K562 (cell line): ENCODE data around the gene SHROOM3. TPM values are rescaled to one million over a fixed set of nuclear protein-coding genes. Genes with fewer than 3 reads are reported as not detected.

Source experiments
- ATAC-seq: fragments of 200-7000 bp; cut with Tn5 transposase; 3 replicates; pipeline ENCODE4 v1.9.1; 2020; ENCODE audit warnings: moderate library complexity
- BruUV-seq: library from RNA; stranded (reverse); fragments of 400-500 nt; replicated peaks from 2 replicates; lab custom pipeline; 2021; lab: Mats Ljungman, UMichigan
- CTCF ChIA-PET: fragments of 300-600 bp; formaldehyde crosslinking; extraction: SDS; loops from one replicate; lab custom pipeline; 2021; ENCODE audit warnings: low intra/inter-chr PET ratio; lab: Yijun Ruan, JAX
- POLR2A ChIA-PET: fragments of 300-600, 350-650 bp; sonication (Branson Sonifier 250); formaldehyde crosslinking; extraction: SDS; loops from one replicate; lab custom pipeline; 2021; ENCODE audit warnings: antibody characterized with exemption, inconsistent platforms; lab: Yijun Ruan, JAX
- DNase-seq, 4 experiments: peaks; one replicate each; pipeline versions ENCODE4 v3.0.0 to v3.0.0-alpha.2; 2011 to 2018; ENCODE audit warnings: low spot score in 3 of 4, mixed read lengths in 3 of 4; ENCODE audit errors: extremely low read depth in 1 of 4
- FAIRE-seq: peaks from 2 replicates; lab custom pipeline; 2011; peaks lifted over from hg19 to GRCh38; lab: Jason Lieb, UNC
- H2AFZ ChIP-seq: 2 replicates; pipeline ENCODE4 v1.6.0; 2011; ENCODE audit warnings: low read depth, low read length, control low read depth, inconsistent platforms
- H3K27ac ChIP-seq: fragments of 200-600 bp; 3 replicates; pipeline ENCODE4 v1.8.0; 2011; ENCODE audit warnings: low read depth, mild to moderate bottlenecking, control low read depth, inconsistent platforms, low read length, moderate library complexity, mixed read lengths; ENCODE audit errors: extremely low read depth
- H3K27me3 ChIP-seq, 2 experiments: fragments of 300-600 bp in 1 of 2; 2 replicates in 1 of 2; 3 replicates in 1 of 2; pipeline versions ENCODE4 v1.6.0 to v1.8.0; 2011; ENCODE audit warnings: inconsistent platforms in 2 of 2, low read length in 2 of 2, mild to moderate bottlenecking in 1 of 2, mixed read lengths in 1 of 2, moderate library complexity in 1 of 2; ENCODE audit not compliant: control insufficient read depth in 2 of 2, insufficient read depth in 2 of 2
- H3K36me3 ChIP-seq: fragments of 300-600 bp; 3 replicates; pipeline ENCODE4 v1.8.0; 2011; ENCODE audit warnings: mild to moderate bottlenecking, low read length, inconsistent platforms; ENCODE audit not compliant: control insufficient read depth, insufficient read depth
- H3K4me1 ChIP-seq, 2 experiments: fragments of 200-600 bp in 1 of 2; replicated peaks in 1 of 2; 2 replicates in 1 of 2; 3 replicates in 1 of 2; pipeline versions ENCODE4 v1.5.1 to v1.8.0; 2011; ENCODE audit warnings: inconsistent platforms in 2 of 2, low read length in 2 of 2, mild to moderate bottlenecking in 1 of 2, mixed read lengths in 1 of 2, moderate library complexity in 1 of 2; ENCODE audit not compliant: control insufficient read depth in 2 of 2, insufficient read depth in 2 of 2
- H3K4me2 ChIP-seq: 2 replicates; pipeline ENCODE4 v1.6.1; 2011; ENCODE audit warnings: low read length, control low read depth, inconsistent platforms, mixed read lengths; ENCODE audit not compliant: insufficient read depth
- H3K4me3 ChIP-seq: fragments of 200-600 bp; sonication (generic), shearing (Covaris generic); 2 replicates; pipeline ENCODE4 v1.5.1; 2016; ENCODE audit warnings: control low read depth, inconsistent platforms
- H3K79me2 ChIP-seq: fragments of 200-600 bp; 3 replicates; pipeline ENCODE4 v1.8.0; 2011; ENCODE audit warnings: low read length, inconsistent platforms; ENCODE audit not compliant: control insufficient read depth, insufficient read depth
- H3K9ac ChIP-seq, 2 experiments: 2 replicates each; pipeline versions ENCODE4 v1.6.0 to v1.6.1; 2011; ENCODE audit warnings: low read depth in 2 of 2, low read length in 2 of 2, control low read depth in 1 of 2, inconsistent platforms in 1 of 2, mild to moderate bottlenecking in 1 of 2, mixed read lengths in 1 of 2; ENCODE audit not compliant: insufficient read depth in 1 of 2
- H3K9me1 ChIP-seq: one replicate; pipeline ENCODE4 v1.6.0; 2011; ENCODE audit warnings: inconsistent platforms, mild to moderate bottlenecking, low read length, moderate library complexity; ENCODE audit not compliant: control insufficient read depth, insufficient read depth
- H3K9me3 ChIP-seq: replicated peaks from 2 replicates; pipeline ENCODE4 v1.5.1; 2011; ENCODE audit warnings: low read depth, low read length, inconsistent platforms; ENCODE audit not compliant: control insufficient read depth, insufficient read depth
- H4K20me1 ChIP-seq: replicated peaks from 2 replicates; pipeline ENCODE4 v1.6.1; 2011; ENCODE audit warnings: low read length, inconsistent platforms, mixed read lengths; ENCODE audit not compliant: control insufficient read depth, insufficient read depth
- E2F3 ChIP-seq: fragments of 250-450 bp; sonication (Bioruptor Pico); IDR thresholded peaks from 2 replicates; pipeline ENCODE4 v1.4.0; 2020; ENCODE audit warnings: mild to moderate bottlenecking
- GTF2F1 ChIP-seq: IDR thresholded peaks from 2 replicates; pipeline ENCODE4 v1.6.1; 2011; ENCODE audit warnings: low read depth, low read length, improper control_type of control experiment
- HDAC3 ChIP-seq: fragments of 450-650 bp; IDR thresholded peaks from 2 replicates; pipeline ENCODE4 v1.6.1; 2018; ENCODE audit warnings: borderline replicate concordance, mild to moderate bottlenecking, moderate library complexity; ENCODE audit not compliant: partially characterized antibody
- HDAC8 ChIP-seq: fragments of 450-650 bp; IDR thresholded peaks from 2 replicates; pipeline ENCODE4 v1.6.1; 2016; ENCODE audit warnings: mild to moderate bottlenecking, missing genetic modification characterization, moderate library complexity, missing compliant biosample characterization
- HSF4 ChIP-seq: fragments of 250-450 bp; sonication (Bioruptor Pico); IDR thresholded peaks from 2 replicates; pipeline ENCODE4 v2.1.2; 2022; ENCODE audit warnings: mild to moderate bottlenecking, moderate library complexity, borderline replicate concordance
- KAT8 ChIP-seq: fragments of 450-650 bp; IDR thresholded peaks from 2 replicates; pipeline ENCODE4 v1.6.1; 2016; ENCODE audit warnings: low read depth, mild to moderate bottlenecking
- KDM4B ChIP-seq, 2 experiments: fragments of 450-650 bp in 1 of 2; sonication (generic) in 1 of 2; IDR thresholded peaks; 2 replicates each; pipeline ENCODE4 v1.6.1; 2016 to 2017; ENCODE audit warnings: borderline replicate concordance in 2 of 2, antibody characterized with exemption in 1 of 2, low read depth in 1 of 2, mild to moderate bottlenecking in 1 of 2
- NR2C2 ChIP-seq, 2 experiments: fragments of 200-800 bp in 1 of 2; sonication (Bioruptor generic) in 1 of 2; sonication (generic) in 1 of 2; formaldehyde crosslinking in 1 of 2; IDR thresholded peaks; 2 replicates each; pipeline versions ENCODE4 v1.6.1 to v1.8.0; 2016 to 2022; ENCODE audit warnings: mild to moderate bottlenecking in 1 of 2, missing compliant biosample characterization in 1 of 2, missing genetic modification characterization in 1 of 2, missing genetic modification reagents in 1 of 2
- RBM17 ChIP-seq: fragments of 200-400 bp; formaldehyde crosslinking; IDR thresholded peaks from 2 replicates; pipeline ENCODE4 v1.6.1; 2017; ENCODE audit warnings: low read depth, mild to moderate bottlenecking, low read length, borderline replicate concordance
- SREBF2 ChIP-seq: sonication (generic); formaldehyde crosslinking; IDR thresholded peaks from 2 replicates; pipeline ENCODE4 v1.4.0; 2020; ENCODE audit warnings: mild to moderate bottlenecking, missing genetic modification reagents
- ZBTB17 ChIP-seq: fragments of 450-650 bp; formaldehyde crosslinking; IDR thresholded peaks from 2 replicates; pipeline ENCODE4 v1.4.0; 2020; ENCODE audit warnings: mild to moderate bottlenecking
- ZNF134 ChIP-seq: fragments of 250-450 bp; sonication (Bioruptor Pico); conservative IDR thresholded peaks from 2 replicates; pipeline ENCODE4 v1.4.0; 2020
- ZNF589 ChIP-seq: fragments of 200-800 bp; sonication (Bioruptor generic); IDR thresholded peaks from 2 replicates; pipeline ENCODE4 v1.6.1; 2016; ENCODE audit warnings: low read depth, missing genetic modification characterization, missing compliant biosample characterization
- ZNF780A ChIP-seq: fragments of 250-450 bp; sonication (Bioruptor Pico); IDR thresholded peaks from 2 replicates; pipeline ENCODE4 v1.5.0; 2021; ENCODE audit warnings: mild to moderate bottlenecking
- ZNF79 ChIP-seq: fragments of 250-450 bp; sonication (Bioruptor Pico); IDR thresholded peaks from 2 replicates; pipeline ENCODE4 v1.4.0; 2020; ENCODE audit warnings: low read depth, mild to moderate bottlenecking, moderate library complexity
- WGBS: fragments of 100-300 bp; shearing (Covaris generic); methylation state at CpG from one replicate; pipeline ENCODE4 v1.1.6; 2016; ENCODE audit warnings: low coverage, mixed read lengths; ENCODE audit not compliant: insufficient coverage; ENCODE audit errors: missing lambda C conversion rate; 5-methylcytosine and 5-hydroxymethylcytosine counted together
- in situ Hi-C: fragments of 300-500 bp; cut with MboI; formaldehyde crosslinking; loops from 4 replicates; pipeline ENCODE4 v1.15.0; 2018; ENCODE audit warnings: inconsistent platforms, mixed read lengths
- intact Hi-C: fragments of 100-400 bp; cut with micrococcal nuclease; formaldehyde crosslinking; loops from 2 replicates; pipeline ENCODE4 v1.14.2; 2022
- polyA plus RNA-seq, 8 experiments: library from polyadenylated mRNA; depleted of rRNA in 4 of 8; stranded (reverse) in 5 of 8; unstranded in 3 of 8; fragments of >200 nt; fragmentation: Nextera tagmentation in 2 of 8; fragmentation: Illumina TruSeq in 1 of 8; extraction: Ambion mirVana in 2 of 8; extraction: Trizol in 1 of 8; gene quantifications; 2 replicates each; pipeline versions ENCODE4 v1.2.1 to v1.2.3, GENCODE V29; 2011 to 2014; ENCODE audit warnings: inconsistent platforms in 1 of 8, missing spikeins in 1 of 8
- total RNA-seq, 7 experiments: library from RNA; depleted of rRNA in 6 of 7; stranded (reverse); fragments of >200 nt in 6 of 7; fragmentation: Illumina TruSeq in 2 of 7; extraction: Trizol in 2 of 7; gene quantifications; 2 replicates each; pipeline versions ENCODE4 v1.2.1 to v1.2.3, GENCODE V29; 2011 to 2021; ENCODE audit warnings: low replicate concordance in 1 of 7
- TF ChIP-seq, protein P1 (sequence below): fragments of 450-650 bp; IDR thresholded peaks from 2 replicates; pipeline ENCODE4 v1.6.1; 2014; ENCODE audit warnings: low read depth, mild to moderate bottlenecking, moderate library complexity, borderline replicate concordance
- TF ChIP-seq, protein P2 (sequence below): sonication (generic); formaldehyde crosslinking; IDR thresholded peaks from 2 replicates; pipeline ENCODE4 v1.8.1; 2023; ENCODE audit warnings: mild to moderate bottlenecking, missing genetic modification reagents
- TF ChIP-seq, protein P3 (sequence below): fragments of 450-650 bp; IDR thresholded peaks from 2 replicates; pipeline ENCODE4 v1.6.1; 2017; ENCODE audit warnings: mild to moderate bottlenecking, moderate library complexity

SHROOM3 gene
- total and polyA plus RNA-seq, 9 of the 15 experiments (the other 6 are each of a cell fraction or from before 2014, with no cell fraction given) = 0.01 to 0.07 TPM; not detected in 7

DNA sequence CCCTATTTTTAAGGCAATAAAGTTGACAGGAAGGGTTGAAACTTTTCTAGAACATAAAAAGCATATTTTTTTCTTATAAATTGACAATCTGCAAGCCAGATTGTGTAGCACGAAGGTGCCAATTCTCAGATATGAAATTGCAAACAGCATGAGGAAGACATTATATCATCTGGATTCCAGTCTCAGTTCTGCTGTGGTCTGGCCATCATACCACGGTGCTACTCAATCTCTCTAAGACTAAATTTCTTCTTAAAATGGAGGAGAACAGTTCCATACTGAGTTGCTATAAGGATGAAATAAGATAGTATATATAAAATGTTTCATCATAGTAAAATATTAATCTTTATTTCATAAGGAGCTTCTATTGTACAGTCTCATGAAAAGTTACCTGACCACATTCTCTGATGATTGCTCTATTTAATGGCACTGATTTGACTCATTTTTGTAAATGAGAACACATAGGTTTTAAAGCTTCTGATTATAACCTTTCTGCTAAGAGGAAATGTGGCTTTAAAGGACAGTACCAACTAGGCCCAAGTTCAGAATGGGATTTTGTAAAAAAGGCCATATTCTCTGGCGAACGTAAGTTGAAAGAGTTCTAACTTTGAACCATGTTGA lies 127.9 kb downstream of the SHROOM3 start:
- Histone ChIP-seq H3K27ac (no peak overlapping the region), H3K4me3 (no peak overlapping the region), H3K9me1 (no peaks in the 10 kb centered on the region), H2AFZ (no peak overlapping the region), H3K36me3 (no peaks in the 10 kb centered on the region), H3K27me3 (peaks cover 7 to 11% of the 10 kb centered on the region in 2 experiments; a peak in 2 of 5 replicates), H3K4me1 (no peaks in the 10 kb centered on the region), H3K9me3 (no peaks in the 10 kb centered on the region), H3K79me2 (no peaks in the 10 kb centered on the region), H3K9ac (no peak overlapping the region), H4K20me1 (no peaks in the 10 kb centered on the region), H3K4me2 (no peak overlapping the region)
- ATAC-seq (no peak), FAIRE-seq (no peak), DNase-seq (no peak)
- POLR2A ChIA-PET = interaction anchor here (0.8 kb wide), 1 partner anchor 26 kb away, joined by 3 read pairs; no protein-coding TSS in a partner anchor
- WGBS = 0% methylated on average over 4 of the region's 4 CpGs
- in situ Hi-C loops = no loop called here
- intact Hi-C loops = no loop called here
- CTCF ChIA-PET = no interaction called here
- no TSS peak for BruUV-seq
- TF ChIP-seq ZNF134 = no peak
- TF ChIP-seq, protein P1, sequence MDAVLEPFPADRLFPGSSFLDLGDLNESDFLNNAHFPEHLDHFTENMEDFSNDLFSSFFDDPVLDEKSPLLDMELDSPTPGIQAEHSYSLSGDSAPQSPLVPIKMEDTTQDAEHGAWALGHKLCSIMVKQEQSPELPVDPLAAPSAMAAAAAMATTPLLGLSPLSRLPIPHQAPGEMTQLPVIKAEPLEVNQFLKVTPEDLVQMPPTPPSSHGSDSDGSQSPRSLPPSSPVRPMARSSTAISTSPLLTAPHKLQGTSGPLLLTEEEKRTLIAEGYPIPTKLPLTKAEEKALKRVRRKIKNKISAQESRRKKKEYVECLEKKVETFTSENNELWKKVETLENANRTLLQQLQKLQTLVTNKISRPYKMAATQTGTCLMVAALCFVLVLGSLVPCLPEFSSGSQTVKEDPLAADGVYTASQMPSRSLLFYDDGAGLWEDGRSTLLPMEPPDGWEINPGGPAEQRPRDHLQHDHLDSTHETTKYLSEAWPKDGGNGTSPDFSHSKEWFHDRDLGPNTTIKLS = no peak
- no peak for TF ChIP-seq ZNF79
- no peak for TF ChIP-seq ZNF589
- no peak for TF ChIP-seq E2F3 (CRISPR knock-in tag)
- no peak for TF ChIP-seq ZBTB17 (CRISPR knock-in tag)
- no peak for TF ChIP-seq HSF4 (CRISPR knock-in tag)
- TF ChIP-seq KAT8 = no peak
- no peak for TF ChIP-seq SREBF2
- TF ChIP-seq HDAC3 = no peak
- no peak for TF ChIP-seq GTF2F1
- no peak for TF ChIP-seq NR2C2 (CRISPR knock-in tag; IDR thresholded peaks at IDR 0.05)
- TF ChIP-seq NR2C2 (tag; IDR thresholded peaks at IDR 0.05) = no peak
- no peak for TF ChIP-seq KDM4B (IDR thresholded peaks at IDR 0.05; ENCODE audit: borderline replicate concordance in 2 of 2, low read depth in 1 of 2)
- TF ChIP-seq, protein P2, sequence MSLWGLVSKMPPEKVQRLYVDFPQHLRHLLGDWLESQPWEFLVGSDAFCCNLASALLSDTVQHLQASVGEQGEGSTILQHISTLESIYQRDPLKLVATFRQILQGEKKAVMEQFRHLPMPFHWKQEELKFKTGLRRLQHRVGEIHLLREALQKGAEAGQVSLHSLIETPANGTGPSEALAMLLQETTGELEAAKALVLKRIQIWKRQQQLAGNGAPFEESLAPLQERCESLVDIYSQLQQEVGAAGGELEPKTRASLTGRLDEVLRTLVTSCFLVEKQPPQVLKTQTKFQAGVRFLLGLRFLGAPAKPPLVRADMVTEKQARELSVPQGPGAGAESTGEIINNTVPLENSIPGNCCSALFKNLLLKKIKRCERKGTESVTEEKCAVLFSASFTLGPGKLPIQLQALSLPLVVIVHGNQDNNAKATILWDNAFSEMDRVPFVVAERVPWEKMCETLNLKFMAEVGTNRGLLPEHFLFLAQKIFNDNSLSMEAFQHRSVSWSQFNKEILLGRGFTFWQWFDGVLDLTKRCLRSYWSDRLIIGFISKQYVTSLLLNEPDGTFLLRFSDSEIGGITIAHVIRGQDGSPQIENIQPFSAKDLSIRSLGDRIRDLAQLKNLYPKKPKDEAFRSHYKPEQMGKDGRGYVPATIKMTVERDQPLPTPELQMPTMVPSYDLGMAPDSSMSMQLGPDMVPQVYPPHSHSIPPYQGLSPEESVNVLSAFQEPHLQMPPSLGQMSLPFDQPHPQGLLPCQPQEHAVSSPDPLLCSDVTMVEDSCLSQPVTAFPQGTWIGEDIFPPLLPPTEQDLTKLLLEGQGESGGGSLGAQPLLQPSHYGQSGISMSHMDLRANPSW = no peak
- TF ChIP-seq ZNF780A = no peak
- TF ChIP-seq RBM17 = no peak
- TF ChIP-seq, protein P3, sequence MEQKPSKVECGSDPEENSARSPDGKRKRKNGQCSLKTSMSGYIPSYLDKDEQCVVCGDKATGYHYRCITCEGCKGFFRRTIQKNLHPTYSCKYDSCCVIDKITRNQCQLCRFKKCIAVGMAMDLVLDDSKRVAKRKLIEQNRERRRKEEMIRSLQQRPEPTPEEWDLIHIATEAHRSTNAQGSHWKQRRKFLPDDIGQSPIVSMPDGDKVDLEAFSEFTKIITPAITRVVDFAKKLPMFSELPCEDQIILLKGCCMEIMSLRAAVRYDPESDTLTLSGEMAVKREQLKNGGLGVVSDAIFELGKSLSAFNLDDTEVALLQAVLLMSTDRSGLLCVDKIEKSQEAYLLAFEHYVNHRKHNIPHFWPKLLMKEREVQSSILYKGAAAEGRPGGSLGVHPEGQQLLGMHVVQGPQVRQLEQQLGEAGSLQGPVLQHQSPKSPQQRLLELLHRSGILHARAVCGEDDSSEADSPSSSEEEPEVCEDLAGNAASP = no peak
- TF ChIP-seq HDAC8 (tag) = no peak
